ENCODE results near the gene IL17F.

IL17F gene

GRCh38 chr6:52244400-52244799 lies at the start of gene IL17F:
TSS of gene IL17F (minus strand) at chr6:52244500. CDS start at chr6:52244429, 71 bp downstream.
- DNase-seq, result no peak

- no peak for DNase-seq
Observed at GRCh38 chr6:52293067-52293466, 48.8 kb upstream of the IL17F start.

GRCh38 chr6:52288841-52289240 lies 44.5 kb upstream of the IL17F start:
- no peak for DNase-seq

GRCh38 chr6:52288216-52288615 lies 43.9 kb upstream of the IL17F start:
- DNase-seq, result no peak

- DNase-seq, result peak; percentile 24
Observed at GRCh38 chr6:52286798-52287432, 42.6 kb upstream of the IL17F start.

GRCh38 chr6:52285177-52286068 lies 41.1 kb upstream of the IL17F start:
- no peak for DNase-seq

- DNase-seq, result peak; percentile 97
Observed at GRCh38 chr6:52284460-52285176, 40.3 kb upstream of the IL17F start, which contains the start of gene MCM3. TSS of gene MCM3 (minus strand) at chr6:52284742. CDS start at chr6:52284674, 68 bp downstream.

GRCh38 chr6:52284131-52284459 lies 39.8 kb upstream of the IL17F start:
- DNase-seq, result peak; percentile 57

- DNase-seq, result no peak
Observed at GRCh38 chr6:52283111-52283510, 38.8 kb upstream of the IL17F start.

GRCh38 chr6:52276130-52276529 lies 31.8 kb upstream of the IL17F start:
- DNase-seq, result no peak

GRCh38 chr6:52271852-52272460 lies 27.7 kb upstream of the IL17F start:
- DNase-seq, result no peak

- DNase-seq, result peak; percentile 41
Observed at GRCh38 chr6:52263709-52264540, 19.6 kb upstream of the IL17F start.

GRCh38 chr6:52262620-52263344 lies 18.5 kb upstream of the IL17F start:
- no peak for DNase-seq

- no peak for DNase-seq
Observed at GRCh38 chr6:52261229-52261628, 16.9 kb upstream of the IL17F start.

GRCh38 chr6:52260634-52261033 lies 16.3 kb upstream of the IL17F start:
- DNase-seq, result no peak

GRCh38 chr6:52255434-52255833 lies 11.1 kb upstream of the IL17F start:
- DNase-seq, result no peak

- DNase-seq, result no peak
Observed at GRCh38 chr6:52254731-52255378, 10.6 kb upstream of the IL17F start.

GRCh38 chr6:52253494-52253893 lies 9.2 kb upstream of the IL17F start:
- no peak for DNase-seq

GRCh38 chr6:52251113-52251512 lies 6.8 kb upstream of the IL17F start:
- DNase-seq, result no peak

- no peak for DNase-seq
Observed at GRCh38 chr6:52249078-52249477, 4.8 kb upstream of the IL17F start.

- no peak for DNase-seq
Observed at GRCh38 chr6:52245425-52245824, 1.1 kb upstream of the IL17F start.
